ENCODE results near the gene CLGN. TPM values are rescaled to one million over a fixed set of nuclear protein-coding genes. Genes with fewer than 3 reads are reported as not detected.

Gene CLGN
- total RNA-seq, 1 donor from 2014 or later: 0.13 TPM

- DNase-seq (ENCODE audit: low read depth, low spot score): no peak
Measured at GRCh38 chr4:140388015-140388414, 39.4 kb downstream of the CLGN start.

GRCh38 chr4:140382732-140383131 lies 44.7 kb downstream of the CLGN start:
- no peak for DNase-seq (ENCODE audit: low read depth, low spot score)

- DNase-seq (ENCODE audit: low read depth, low spot score): no peak
Measured at GRCh38 chr4:140374130-140374477, 53.3 kb downstream of the CLGN start.

GRCh38 chr4:140373328-140374129 lies 53.9 kb downstream of the CLGN start, which contains the start of gene SCOC:
TSS of gene SCOC (plus strand) at chr4:140373646. CDS start at chr4:140379171, 5,525 bp downstream.
- DNase-seq (ENCODE audit: low read depth, low spot score): peak; percentile 98

GRCh38 chr4:140372751-140373327 lies 54.6 kb downstream of the CLGN start:
- peak; percentile 1 for DNase-seq (ENCODE audit: low read depth, low spot score)

- no peak for DNase-seq (ENCODE audit: low read depth, low spot score)
Measured at GRCh38 chr4:140368686-140369085, 58.8 kb downstream of the CLGN start.

GRCh38 chr4:140367738-140368137 lies 59.7 kb downstream of the CLGN start:
- peak; percentile 5 for DNase-seq (ENCODE audit: low read depth, low spot score)

- DNase-seq (ENCODE audit: low read depth, low spot score): no peak
Measured at GRCh38 chr4:140363558-140363957, 63.9 kb downstream of the CLGN start.

- DNase-seq (ENCODE audit: low read depth, low spot score): no peak
Measured at GRCh38 chr4:140363051-140363450, 64.4 kb downstream of the CLGN start.

- no peak for DNase-seq (ENCODE audit: low read depth, low spot score)
Measured at GRCh38 chr4:140361099-140361498, 66.3 kb downstream of the CLGN start.

- peak; percentile 68 for DNase-seq (ENCODE audit: low read depth, low spot score)
Measured at GRCh38 chr4:140359562-140360427, 67.7 kb downstream of the CLGN start.

GRCh38 chr4:140358281-140358680 lies 69.2 kb downstream of the CLGN start:
- DNase-seq (ENCODE audit: low read depth, low spot score): peak; percentile 2

- no peak for DNase-seq (ENCODE audit: low read depth, low spot score)
Measured at GRCh38 chr4:140357868-140358267, 69.6 kb downstream of the CLGN start.

GRCh38 chr4:140355288-140355687 lies 72.2 kb downstream of the CLGN start:
- no peak for DNase-seq (ENCODE audit: low read depth, low spot score)

GRCh38 chr4:140353786-140354185 lies 73.7 kb downstream of the CLGN start:
- no peak for DNase-seq (ENCODE audit: low read depth, low spot score)

- DNase-seq (ENCODE audit: low read depth, low spot score): no peak
Measured at GRCh38 chr4:140351093-140352075, 76.1 kb downstream of the CLGN start.

GRCh38 chr4:140349816-140350215 lies 77.6 kb downstream of the CLGN start:
- DNase-seq (ENCODE audit: low read depth, low spot score): no peak

GRCh38 chr4:140346136-140346535 lies 81.3 kb downstream of the CLGN start:
- no peak for DNase-seq (ENCODE audit: low read depth, low spot score)

GRCh38 chr4:140344621-140345020 lies 82.8 kb downstream of the CLGN start:
- no peak for DNase-seq (ENCODE audit: low read depth, low spot score)

GRCh38 chr4:140344101-140344500 lies 83.3 kb downstream of the CLGN start:
- DNase-seq (ENCODE audit: low read depth, low spot score): no peak

GRCh38 chr4:140343303-140343702 lies 84.1 kb downstream of the CLGN start:
- DNase-seq (ENCODE audit: low read depth, low spot score): peak; percentile 1

Data from pulmonary artery endothelial cell (primary cell).